ENCODE measurements around the gene SYT17. TPM values are rescaled to one million over a fixed set of nuclear protein-coding genes. Genes with fewer than 3 reads are reported as not detected.

The SYT17 gene
- total RNA-seq, 1 donor from 2014 or later, result 0.54 TPM

- DNase-seq (ENCODE audit: missing footprints), result no peak
- ATAC-seq, result peak; percentile 53
- intact Hi-C loops (cut with DNase I), result loop anchor here (5.0 to 10.0 kb wide), 2 partner anchors 81 to 206 kb away; no protein-coding TSS in a partner anchor
Measured at GRCh38 chr16:19168371-19169081, 486 bp downstream of the SYT17 start.

- DNase-seq (ENCODE audit: missing footprints), result no peak
- no peak for ATAC-seq
- intact Hi-C loops (cut with DNase I), result loop anchor here (5.0 to 10.0 kb wide), 2 partner anchors 82 to 206 kb away; no protein-coding TSS in a partner anchor
Measured at GRCh38 chr16:19169082-19169639, 1.1 kb downstream of the SYT17 start.

GRCh38 chr16:19170043-19170655 is 2.1 kb downstream of the SYT17 start:
- no peak for DNase-seq (ENCODE audit: missing footprints)
- no peak for ATAC-seq
- intact Hi-C loops (cut with DNase I), result no loop called here

GRCh38 chr16:19172098-19172780 is 4.2 kb downstream of the SYT17 start:
- intact Hi-C loops (cut with DNase I), result no loop called here
- DNase-seq (ENCODE audit: missing footprints) (no peak), ATAC-seq (no peak)

GRCh38 chr16:19173059-19173458 is 5.0 kb downstream of the SYT17 start:
- ATAC-seq (no peak), DNase-seq (ENCODE audit: missing footprints) (no peak)
- intact Hi-C loops (cut with DNase I), result no loop called here

- DNase-seq (ENCODE audit: missing footprints) (no peak), ATAC-seq (peak; percentile 21)
- intact Hi-C loops (cut with DNase I), result no loop called here
Measured at GRCh38 chr16:19173649-19174383, 5.8 kb downstream of the SYT17 start.

- ATAC-seq, result no peak
- intact Hi-C loops (cut with DNase I), result no loop called here
- no peak for DNase-seq (ENCODE audit: missing footprints)
Measured at GRCh38 chr16:19174478-19174877, 6.4 kb downstream of the SYT17 start.

- DNase-seq (ENCODE audit: missing footprints), result no peak
- intact Hi-C loops (cut with DNase I), result no loop called here
- no peak for ATAC-seq
Measured at GRCh38 chr16:19175492-19176262, 7.6 kb downstream of the SYT17 start.

GRCh38 chr16:19177111-19177739 is 9.2 kb downstream of the SYT17 start:
- no peak for ATAC-seq
- DNase-seq (ENCODE audit: missing footprints), result no peak
- intact Hi-C loops (cut with DNase I), result no loop called here

GRCh38 chr16:19179546-19180490 is 11.8 kb downstream of the SYT17 start:
- intact Hi-C loops (cut with DNase I), result loop anchor here (1.0 kb wide), 1 partner anchor 94 kb away; no protein-coding TSS in a partner anchor
- ATAC-seq (peak; percentile 75), DNase-seq (ENCODE audit: missing footprints) (peak; percentile 87)

GRCh38 chr16:19180741-19181140 is 12.7 kb downstream of the SYT17 start:
- DNase-seq (ENCODE audit: missing footprints) (no peak), ATAC-seq (no peak)
- intact Hi-C loops (cut with DNase I), result loop anchor here (1.0 kb wide), 1 partner anchor 94 kb away; no protein-coding TSS in a partner anchor

- intact Hi-C loops (cut with DNase I), result no loop called here
- DNase-seq (ENCODE audit: missing footprints), result no peak
- ATAC-seq, result no peak
Measured at GRCh38 chr16:19182481-19182880, 14.4 kb downstream of the SYT17 start.

- ATAC-seq, result no peak
- no peak for DNase-seq (ENCODE audit: missing footprints)
- intact Hi-C loops (cut with DNase I), result no loop called here
Measured at GRCh38 chr16:19183187-19183586, 15.1 kb downstream of the SYT17 start.

GRCh38 chr16:19184823-19185509 is 16.9 kb downstream of the SYT17 start:
- no peak for ATAC-seq
- intact Hi-C loops (cut with DNase I), result no loop called here
- no peak for DNase-seq (ENCODE audit: missing footprints)

GRCh38 chr16:19185510-19185851 is 17.4 kb downstream of the SYT17 start:
- ATAC-seq, result no peak
- no peak for DNase-seq (ENCODE audit: missing footprints)
- intact Hi-C loops (cut with DNase I), result no loop called here

- intact Hi-C loops (cut with DNase I), result no loop called here
- ATAC-seq (no peak), DNase-seq (ENCODE audit: missing footprints) (no peak)
Measured at GRCh38 chr16:19186408-19186807, 18.4 kb downstream of the SYT17 start.

Data from Right ventricle myocardium inferior (tissue), 1 donor.